NOMO-1 treated with dmso at 0.1 percent for 144 hours (cell line): ENCODE data around the gene MTSS2.

Experiments
- DNase-seq: peaks from one replicate; lab custom pipeline; 2025; ENCODE audit not compliant: unreplicated experiment; lab: John Stamatoyannopoulos, UW

MTSS2 gene

DNA sequence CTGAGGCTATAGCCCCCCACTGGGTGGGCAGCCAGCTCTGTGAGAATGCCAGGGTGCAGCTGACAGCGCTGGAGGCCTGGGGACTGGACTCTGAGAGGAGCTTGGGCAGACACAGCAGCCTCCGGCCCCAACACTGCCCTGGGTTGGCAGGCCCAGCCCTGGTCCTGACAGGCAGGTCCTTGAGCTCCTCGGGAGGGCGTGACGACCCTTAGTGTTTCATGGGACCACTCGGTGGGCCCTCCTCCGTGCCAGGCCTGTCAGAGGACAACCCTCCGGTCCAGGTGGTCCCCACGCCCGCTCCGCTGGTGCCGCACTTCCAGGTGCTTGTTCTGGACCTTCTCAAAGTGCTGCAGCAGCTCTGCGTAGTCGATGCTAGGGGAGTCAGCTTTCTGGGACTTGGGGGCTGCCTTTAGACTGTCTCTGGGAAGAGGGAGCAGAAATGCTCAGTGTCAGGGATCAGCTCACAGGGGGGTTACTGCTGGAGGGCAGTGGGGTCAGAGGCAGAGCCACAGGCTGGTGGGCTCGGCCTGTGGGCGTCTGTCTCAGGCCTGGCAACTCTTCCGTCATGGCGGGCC, 1.9 kb upstream of the MTSS2 start:
- no peak for DNase-seq

DNA sequence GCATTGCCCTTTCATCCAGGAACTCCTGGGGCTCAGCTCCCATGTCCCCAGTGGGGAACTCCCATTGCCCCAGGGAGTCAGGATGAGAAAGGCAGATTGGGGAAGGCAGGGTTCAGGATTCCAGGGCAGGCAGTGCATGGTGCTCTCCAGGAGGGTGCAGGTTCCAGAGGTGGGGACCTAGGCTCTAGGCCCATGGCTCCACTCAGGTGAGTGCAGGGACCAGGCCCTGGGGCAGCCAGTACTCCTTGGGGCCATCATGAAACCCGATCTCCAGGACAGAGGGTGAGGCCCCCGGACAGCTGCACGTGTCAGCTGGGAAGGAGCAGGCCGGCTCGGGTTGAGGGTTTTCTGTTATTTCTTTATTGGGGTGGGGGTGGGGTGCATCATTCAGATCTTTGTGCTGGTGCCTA, 1.3 kb upstream of the MTSS2 start:
- DNase-seq: no peak

DNA sequence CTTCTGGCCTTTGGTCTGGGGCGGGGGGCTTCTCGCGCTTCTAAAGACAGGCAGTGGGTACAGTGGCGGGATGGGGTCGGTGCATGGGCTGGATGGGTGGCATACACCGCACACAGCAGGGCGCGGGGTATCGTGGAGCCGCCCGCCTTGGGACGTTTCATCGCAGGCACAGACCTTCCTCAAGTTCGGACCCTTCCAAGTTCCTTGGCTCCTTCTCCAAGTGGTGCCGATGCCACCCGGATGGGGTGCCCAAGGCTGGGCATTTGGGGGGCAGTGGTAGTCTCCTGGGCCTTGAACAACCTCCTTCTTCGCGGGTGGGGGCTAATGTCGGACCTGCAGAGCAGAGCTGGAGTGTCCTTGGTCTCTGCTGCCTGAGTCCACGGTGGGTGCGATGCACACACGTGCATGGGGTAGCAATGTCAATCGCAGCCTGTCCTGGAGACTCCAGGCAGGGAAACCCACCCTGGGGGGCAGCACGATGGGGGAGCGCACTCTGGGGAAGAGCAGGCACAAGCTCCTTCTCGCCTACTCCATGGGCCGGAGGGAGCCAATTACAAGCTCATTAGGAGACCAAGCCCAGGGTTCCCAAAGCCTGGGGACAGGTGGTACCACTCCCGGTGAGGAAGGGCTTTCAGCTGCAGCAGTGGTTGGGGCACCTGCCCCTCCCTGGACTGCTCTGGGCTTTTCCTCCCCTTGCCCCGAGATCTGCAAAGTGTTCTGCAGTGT, 686 bp upstream of the MTSS2 start:
- no peak for DNase-seq

DNA sequence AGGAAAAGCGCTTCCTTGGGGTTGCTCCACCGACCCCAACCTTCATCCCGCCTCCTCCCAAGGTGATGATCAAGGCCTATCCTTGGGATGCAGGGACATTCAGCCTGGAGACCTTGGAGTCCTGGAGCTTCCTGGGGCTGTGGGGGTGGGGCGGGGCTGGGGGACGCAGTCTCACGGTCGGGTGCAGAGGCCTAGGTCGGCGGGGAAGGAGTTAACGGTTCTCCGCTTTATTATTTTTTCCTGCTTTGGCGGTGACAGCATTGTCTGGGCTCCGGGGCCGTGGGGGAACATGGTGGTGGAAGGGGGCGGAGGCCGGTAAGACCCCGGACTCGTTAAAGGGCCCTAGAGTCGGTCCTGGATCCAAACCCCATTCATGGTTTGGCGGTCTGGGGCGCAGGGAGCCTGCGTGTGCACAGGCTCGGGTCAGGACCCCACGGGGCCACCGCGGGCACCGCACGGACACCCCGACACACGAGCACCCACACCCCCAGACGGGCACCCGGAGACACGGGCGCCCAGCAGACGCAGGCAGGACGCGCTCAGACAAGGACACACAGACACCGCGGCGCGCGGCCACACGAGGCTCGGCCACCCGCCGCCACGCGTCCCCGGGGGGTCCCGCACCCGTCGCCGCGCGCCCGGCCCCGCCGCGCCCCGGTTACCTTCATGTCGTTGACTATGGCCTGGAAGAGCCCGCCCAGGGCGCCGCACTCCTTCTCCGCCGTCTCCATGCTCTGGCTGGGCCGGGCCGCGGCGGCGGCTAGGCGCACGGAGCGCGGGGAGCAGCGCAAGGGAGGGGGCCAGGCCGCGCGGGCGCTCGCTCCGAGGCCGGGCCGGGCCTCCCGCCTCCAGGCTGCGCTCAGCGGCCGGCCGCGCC, 554 bp downstream of the MTSS2 start:
- DNase-seq: no peak

DNA sequence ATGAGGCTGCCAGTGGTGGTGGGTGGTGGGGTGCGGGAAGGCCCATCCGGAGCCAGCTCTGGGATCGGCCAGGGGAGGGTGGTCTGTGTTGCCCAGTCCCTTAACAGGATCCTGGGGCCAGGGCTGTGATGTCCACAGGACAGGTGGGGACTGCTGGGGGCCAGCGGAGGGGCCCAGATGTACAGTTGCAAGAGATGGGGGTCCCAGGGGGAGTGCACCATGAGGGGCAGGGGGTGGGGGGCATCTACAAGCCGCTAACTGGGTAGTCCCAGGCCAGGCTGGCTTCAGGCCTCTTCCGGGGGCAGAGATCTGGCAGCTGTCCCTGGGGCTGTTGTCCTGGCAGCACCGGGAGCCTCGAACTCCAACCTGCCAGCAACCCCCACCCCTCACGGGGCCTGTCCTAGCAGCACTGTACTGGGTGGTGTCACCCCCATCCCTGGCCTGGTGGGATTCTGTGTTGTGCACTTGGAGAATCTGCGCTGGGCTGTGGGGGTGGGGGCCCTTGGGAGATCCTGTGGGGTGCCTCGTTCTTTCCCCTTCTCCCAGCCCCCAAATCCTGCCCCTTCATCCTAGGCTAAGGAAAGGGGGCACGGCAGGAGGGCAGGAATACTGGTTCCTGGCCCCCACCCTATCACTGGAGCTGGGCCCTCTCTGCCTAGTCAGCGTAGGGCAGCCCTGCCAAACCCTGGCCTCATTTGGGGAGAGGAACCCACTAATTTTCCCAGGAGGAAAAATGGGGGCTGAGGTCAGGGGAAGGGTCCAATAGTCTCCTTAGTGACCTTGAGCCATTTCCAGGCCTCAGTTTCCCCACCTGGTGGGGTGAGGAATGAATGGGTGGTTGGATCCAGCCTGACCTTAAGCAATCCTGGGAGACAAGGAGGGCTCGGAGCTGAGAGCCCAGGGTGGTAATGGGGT, 1.4 kb downstream of the MTSS2 start:
- DNase-seq: no peak

DNA sequence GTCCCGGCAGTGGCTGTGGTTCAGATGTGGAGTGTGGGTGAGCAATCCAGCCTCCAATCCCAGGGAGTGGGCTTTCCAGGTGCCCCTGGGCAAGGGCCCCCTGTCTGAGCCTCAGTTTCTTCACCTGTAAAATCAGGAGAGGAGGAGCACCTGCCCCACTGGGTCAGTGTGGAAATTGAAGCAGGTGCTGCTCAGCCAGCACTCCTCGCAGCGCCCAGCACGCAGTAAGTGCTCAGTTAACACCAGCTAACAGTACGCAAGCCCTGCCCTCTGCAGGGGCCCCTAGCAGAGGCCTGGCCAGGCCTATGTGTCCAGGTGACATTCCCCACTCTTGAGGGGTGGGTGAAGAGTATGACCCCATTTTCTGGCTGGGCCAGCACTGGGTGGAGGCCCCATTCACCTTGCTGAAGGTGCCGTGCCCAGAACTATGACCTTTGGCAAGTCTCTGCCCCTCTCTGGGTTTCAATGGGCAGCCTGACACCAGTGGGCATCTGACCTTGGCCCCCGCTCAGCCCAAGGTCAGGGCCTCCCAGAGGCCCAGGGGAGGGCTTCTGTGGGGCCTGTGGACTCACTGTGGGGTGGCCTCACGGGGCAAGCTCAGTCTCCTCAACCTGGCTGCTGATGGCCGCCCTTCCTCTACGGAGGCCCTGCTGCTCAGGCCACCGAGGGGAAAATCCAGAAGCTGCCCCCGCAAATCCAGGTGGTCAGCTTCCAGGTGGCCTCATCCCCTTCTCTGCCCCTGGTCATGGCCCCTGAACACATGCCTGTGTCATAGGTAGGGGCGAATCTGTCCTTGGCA, 2.5 kb downstream of the MTSS2 start:
- no peak for DNase-seq

DNA sequence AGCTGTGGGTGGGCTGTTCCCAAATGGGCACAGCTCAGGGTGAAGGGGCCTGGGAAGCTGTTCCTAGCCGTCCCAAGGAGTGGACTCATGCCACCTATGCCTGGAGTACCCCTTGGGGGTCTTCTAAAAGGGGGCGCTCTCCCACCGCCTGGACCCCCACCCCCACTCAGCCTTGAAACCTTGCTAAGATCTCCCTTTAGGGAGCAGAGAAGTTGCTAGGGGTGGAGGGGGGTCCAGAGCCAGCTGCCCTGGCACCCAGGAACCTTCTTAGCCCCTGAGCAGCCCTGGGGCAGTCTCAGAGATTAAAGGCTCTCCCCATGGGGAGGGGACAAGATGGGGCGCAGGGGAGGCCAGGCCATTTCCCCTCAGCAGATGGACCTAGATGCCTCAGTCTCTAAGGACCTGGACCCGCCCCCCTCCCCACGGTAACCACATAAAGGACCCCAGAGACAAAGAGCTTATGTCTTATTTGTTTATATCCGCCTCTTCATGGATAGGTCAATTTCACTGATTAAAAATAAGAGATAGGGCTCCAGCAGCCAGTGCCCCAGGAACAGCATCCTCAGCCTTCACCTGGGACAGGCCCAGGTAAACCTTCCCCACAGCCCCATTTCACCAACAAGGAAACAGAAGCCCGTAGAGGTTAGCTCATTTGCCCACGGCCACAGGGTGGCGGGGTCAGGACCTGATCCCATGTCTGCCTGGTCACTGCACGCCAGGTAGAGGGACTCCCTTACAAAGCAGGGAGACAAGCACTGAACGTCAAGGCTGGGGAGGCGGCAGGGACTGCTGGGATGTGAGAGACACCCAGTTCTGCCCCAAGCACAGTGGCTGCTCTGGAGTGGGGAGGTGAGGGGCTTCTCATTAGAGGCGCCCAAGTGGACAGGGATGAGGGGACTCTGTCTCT, 3.4 kb downstream of the MTSS2 start:
- DNase-seq: no peak

DNA sequence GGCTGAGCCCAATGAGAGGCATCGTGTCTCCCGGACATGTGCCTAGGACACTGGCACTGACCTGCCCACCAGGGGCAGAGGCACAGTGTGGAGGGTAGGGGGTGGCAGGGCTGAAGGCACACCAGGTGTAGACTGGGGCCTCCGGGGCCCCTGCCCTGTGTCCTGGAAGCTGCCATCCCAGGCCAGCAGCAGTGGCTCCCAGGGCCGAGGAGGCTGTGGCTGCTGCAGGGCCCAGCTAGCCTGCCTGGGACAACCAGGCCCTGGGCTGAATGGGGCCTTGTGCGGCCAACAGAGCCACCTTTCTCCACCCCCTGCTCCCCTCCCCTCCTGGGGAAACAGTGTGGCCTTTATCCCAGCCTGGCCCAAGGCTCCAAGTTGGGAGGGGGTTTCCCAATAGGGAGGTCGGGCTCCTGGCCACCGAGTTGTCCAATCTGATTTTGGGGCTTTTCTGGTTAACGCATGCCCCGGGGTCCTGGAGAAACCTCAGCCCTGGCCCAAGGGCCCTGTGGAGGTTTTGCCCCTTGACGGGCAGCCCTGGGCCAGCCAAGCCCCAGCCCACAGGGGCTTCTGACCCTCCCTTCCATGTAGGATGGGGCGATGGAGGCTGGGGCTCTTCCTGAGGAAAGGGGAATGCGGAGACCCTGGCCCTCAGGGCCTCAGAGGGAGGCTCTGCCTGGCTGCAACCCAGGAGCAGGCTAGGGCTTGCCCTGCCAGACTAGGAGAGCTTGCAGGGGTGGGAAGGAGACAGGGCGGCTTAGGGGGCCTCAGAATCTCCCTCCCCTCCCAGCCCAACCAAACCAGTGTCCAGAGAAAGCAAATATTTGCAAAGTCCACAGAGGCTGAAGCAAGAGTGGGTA, 4.2 kb downstream of the MTSS2 start:
- DNase-seq: no peak

DNA sequence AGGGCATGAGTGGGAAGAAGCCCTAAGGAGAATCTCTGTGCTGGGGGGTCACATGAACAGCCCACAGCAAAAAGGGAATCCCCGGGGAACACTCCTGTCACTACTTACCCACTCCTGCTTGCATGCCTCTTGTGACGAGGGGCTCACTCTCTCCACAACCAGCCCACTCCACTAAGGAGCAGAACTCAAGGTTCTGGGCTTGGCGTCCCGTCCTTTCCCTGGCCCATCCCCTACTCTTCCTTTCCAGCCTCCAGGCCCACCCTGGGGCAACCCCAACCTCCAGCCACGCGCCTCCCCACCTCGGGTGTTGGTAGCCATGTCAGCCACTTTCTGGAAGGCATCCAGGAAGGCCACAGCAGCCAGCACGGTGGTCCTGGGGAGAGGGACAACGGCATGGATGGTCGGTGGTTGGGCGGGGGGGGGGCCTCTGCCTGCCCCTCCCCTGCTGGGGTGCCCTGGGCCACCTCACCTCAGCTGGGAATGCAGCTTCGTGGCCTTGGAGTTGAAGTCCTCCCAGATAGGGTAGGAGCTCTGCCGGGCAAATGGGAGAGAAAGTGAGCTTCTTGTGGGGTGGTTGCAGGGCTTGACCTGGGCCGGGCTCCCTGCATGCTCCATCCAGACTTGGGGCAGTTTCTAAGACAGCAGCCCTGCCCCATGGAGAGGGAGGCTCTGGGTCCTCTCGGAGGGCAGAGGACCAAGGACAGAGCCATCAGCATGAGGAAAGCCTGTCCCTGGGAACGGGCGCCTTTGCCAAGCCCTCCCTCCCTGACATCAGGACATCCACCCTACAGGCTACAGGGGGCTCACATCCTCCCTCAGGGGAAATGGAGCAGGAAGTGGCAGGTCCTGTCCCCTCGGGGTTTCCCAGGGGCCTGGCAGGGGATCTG, 5.1 kb downstream of the MTSS2 start:
- DNase-seq: no peak

DNA sequence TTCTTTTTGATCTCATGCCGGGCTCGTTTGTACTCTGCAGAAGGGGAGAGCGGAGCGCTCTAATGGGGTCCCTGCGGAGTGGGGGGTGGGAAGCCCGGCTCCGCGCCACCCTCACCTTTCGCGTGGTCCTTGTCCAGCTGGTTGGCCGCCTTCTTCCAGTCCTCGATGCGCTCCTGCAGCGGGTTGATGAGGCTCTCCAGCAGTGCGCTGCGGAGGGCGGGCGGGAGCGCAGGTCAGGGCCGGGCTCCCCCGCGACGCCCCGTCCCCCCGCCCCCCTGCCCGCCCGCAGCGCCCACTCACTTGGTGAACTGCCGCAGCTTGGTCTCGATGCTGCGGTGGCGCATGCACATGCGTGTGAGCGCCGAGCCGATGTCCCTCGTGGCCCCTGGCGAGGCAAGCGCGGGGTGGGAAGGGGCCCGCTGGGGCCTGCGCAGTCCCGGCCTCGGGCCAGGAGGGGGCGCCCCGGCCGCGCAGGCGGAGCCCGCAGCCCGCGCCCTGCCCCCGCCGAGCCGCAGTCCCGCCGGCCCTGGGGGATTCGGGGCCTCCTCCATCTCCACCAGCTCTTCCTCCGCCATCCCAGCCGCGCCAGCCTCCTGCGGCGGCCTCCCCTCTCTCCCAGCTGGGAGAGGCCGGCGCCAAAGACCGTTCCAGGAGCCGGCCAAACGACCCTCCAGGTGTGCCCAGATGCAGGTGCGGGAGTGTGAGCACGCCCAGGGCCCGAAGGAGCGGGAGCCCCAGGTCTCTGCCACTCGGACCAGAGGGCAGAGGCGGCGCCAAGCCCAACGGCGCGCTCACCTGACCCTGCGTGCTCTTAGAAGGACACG, 6.0 kb downstream of the MTSS2 start:
- no peak for DNase-seq

DNA sequence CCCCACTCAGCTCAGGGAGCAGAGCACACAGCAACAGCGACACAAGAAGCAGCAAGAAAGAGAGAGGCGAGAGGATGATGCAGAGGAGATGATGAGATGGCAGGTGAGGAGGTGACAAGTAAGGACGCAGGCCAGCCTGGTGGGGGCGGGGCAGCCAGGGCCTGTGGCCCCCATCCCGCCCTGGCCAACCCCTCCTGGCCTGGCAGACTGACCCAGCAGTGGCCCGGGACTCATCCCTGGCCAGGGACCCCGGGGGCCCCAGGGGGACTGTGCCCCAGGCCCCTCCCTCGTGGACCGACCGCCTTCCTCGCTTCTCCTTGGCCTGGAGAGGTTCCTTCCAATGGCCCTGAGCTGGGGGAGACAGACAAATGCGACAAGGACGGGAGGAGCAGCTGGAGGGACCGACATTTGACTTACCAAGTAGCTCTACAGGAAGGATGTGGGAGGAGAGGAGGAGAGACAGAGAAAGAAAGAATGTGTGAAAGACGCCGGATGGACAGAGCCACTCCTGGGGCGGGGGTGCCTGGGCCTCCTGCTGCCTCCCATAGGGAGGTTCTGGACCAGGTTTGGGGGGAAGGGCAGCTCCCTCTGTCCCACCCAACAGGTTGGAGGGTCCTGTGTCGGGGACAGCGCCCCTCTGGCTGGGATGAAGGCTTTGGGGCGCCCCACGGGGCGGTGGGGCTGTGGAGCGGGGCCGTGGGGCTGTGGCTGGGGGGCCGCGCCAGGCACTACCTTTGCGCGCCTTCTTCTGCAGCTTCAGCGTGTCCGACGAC, 6.8 kb downstream of the MTSS2 start:
- DNase-seq: no peak

DNA sequence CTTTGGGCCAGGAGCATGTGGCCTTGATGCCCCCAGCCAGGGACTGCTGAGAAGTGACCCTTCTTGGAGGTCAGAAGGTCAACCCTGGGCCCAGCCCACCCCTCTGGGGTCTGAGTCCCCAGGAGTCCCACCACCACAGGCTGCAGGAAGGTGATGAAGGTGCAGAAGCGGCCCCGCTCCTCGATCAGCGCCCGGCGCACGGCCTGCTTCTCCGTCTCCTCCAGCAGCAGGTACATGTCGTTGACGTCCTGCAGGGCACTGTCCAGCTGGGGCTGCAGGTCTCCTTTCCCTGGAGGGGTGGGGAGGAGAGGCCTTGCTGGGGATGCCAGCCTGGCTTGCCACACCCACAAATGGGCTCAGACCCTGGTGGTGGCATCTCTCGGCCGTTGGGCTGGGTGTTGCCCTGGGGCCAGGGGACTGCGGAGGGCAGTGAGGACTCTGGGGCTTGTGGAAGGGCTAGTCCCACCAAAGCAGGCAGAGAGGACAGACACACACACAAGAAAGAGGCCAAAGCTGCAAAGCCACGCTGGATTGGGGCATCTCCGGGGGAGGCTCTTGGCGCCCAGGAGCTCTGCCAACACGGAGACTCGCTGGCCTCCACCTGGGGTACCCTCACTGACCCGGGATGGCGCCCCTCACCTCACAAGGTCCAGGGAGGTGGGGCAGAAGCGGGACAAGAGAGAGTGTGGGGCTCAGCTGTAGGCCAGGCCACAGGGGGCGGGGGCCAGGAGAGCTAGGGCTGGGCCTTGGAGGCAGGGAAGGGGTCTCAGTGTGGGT, 7.5 kb downstream of the MTSS2 start:
- no peak for DNase-seq

DNA sequence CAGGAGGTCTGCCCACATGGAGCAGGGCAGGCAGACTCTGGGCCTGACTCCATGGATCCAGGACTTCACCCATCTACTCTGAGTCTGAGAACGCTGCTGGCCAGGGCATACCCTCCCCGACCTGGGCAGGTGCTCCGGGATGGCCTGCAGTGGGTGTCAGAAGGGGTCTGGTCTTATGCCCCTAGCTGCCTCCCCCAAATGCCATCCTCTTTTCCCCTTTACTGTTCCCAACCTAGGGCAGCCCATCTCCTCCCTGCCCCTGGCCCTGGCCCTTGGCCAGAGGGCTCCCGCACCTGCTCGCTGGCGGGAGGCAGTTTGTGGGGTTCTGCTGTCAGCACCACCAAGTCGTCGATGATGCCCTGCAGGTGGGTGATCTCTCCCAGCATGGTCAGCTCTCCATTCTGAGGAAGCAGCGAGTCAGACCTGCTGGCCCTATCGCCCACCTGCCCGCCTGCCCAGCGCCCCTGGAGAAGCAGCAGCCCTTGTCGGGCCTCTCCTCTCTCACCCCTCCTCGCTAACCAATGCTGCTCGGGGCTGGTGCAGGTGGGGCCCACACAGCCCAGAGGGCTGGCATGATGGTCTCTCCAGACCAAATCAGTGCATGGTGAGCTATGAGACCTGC, 8.2 kb downstream of the MTSS2 start:
- DNase-seq: no peak

DNA sequence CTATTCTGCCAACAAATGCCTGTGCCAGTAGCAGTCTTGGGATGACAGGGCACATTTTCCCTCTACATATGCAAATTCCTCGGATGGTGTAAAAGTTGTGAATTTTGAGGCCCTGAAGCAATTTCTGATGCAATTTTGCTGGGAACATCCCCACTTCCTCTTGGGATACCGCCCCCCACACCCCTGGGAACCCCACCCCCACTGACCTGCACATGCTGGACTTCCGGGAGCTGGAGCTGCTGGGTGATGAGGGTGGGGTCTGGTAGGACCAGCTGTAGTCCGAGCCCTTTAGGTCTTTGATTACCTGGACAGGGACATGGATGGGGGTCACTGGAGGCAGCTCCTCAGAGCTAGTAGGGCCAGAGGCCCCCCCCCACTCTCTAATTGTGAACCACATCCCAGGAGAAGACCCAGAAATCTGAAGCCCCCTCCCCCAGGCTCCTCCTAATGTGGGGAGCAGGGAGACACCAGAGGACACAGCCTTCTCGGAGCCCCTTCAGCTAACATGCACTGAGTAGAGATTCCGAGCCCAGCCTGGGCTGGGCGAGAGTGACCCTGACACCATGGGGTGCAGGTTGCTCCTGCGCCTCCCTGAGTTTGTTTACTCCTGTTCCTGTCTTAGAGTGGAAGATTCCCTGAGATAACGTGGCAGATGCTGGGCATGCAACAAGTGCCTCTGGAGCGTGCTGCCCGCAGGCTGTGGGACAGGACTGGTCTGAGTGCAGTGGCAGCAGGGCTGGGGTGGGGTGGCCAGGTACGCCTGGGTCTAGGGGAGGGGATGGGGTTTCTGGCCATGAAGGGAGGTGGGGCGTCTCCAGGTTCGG, 9.0 kb downstream of the MTSS2 start:
- no peak for DNase-seq
